ENCODE results near the gene TBC1D9.

TBC1D9 gene

DNA sequence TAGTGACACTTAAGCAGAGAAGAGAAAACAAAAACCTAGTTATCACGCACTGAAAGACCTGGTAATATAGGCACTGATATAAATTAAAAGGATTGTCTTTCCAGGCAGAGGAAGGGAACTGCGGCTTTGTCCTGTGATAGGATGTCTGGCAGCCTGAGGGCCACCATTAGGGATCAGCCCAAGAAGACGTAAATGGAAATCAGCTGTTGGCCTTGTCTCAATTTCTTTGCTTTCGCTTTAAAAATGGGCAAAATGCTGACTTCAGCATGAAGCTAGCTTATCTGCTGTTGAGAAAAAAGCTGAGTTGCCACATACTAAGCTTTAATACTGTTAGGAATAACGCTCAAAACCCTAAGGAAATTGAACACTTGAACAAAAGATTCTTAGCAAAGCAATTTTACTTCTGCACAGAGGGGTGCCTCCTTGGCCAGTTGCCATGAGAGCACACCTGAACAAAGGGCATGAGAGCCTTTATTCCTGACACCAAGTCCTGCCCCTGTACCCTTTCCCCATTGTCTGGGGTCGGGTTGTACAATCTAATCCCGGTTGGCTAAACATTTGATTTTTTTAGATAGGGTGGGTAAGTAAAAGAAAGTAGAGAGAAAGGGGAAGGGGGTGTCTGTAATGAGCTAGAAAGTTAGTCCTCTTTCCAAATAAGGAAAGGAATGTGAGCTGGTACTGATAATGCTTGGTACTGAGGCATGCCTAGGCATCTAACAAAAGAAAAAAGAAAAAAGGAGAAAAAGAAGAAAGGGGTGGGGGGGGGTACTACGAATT, 102.3 kb downstream of the TBC1D9 start:
- no peak for DNase-seq

DNA sequence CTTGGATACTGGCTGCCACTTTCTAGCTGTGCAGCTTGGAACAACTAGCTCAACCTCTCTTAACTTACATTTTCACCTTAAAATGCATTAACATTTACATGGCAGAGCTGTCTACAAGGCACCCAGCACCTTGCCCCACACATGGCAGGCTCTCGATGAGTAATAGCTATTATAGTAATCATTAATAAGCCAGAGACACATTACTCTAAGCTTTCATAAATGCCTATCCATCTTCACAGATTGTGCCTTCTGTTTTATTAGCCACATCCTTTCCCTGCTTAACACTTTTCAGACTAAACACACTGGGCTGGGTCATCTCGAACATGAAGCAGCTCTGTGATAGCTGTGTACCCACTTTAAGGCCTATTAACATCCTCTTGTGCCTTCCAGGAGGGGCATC, 103.6 kb downstream of the TBC1D9 start:
- no peak for DNase-seq

DNA sequence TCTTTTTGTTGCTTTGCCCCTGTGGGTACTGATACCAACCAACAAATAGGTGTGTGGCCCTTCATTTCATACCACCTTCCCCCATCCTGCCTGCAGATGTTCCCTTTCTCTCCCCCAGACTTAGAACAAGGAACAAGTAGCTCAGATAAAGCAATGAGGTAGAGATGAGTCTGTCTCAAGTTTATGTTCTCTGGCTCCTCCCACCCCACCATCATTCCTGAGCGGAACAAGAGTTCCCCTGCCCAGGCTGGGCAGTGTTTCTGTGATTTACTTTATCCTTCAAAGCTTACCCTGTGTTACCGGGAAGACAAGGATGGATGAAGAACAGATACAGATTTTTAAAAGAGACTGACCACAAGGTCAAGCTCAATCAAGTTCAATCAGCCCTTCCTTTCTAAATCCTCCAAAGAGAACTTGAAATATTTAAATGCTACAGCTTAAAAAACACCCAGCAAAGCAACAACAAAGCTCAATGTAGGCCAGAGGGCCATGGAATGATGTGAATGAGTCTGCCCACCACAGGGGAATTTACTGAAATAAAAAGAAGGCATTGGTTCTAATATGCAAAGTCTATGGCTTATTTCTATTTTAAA, 107.4 kb downstream of the TBC1D9 start:
- no peak for DNase-seq

DNA sequence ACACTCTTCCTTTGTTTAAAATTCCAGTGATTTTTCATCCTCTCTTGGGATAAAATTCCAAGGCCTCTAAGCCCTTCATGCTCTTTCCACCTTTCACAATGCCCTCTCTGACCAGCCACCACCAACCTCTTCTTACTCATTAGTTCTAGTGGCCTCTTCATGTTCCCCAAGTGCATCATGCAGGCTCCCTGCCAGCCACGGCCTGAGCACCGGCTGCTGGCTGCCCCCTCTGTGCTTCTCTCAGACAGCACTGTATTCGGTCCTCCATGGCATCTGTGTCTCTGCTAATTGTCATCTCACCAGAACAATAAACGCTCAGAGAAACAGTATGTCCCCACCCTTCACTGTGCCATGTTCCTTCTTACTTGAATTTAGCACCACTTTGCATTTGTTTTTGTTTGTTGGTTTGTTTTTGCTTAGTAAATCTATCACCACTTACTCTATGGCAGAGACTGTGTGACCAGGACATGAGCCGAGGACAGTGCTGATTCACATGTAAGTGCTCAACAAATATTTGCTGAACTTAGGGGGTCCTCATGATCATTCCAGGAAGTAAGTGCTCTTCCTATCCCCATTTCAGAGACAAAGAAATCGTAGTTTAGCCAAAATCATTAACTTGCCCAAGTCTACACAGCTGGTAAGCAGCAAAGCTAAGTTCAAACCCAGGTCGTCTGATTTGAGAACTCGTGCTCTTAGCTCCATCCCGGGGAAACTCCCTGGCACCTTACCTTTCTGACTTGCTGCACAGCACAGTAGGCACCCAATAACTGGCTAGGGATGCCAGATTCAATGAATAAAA, 110.4 kb downstream of the TBC1D9 start:
- DNase-seq = peak in 18 of 51 donors; percentile 1 to 40 (median 12)

DNA sequence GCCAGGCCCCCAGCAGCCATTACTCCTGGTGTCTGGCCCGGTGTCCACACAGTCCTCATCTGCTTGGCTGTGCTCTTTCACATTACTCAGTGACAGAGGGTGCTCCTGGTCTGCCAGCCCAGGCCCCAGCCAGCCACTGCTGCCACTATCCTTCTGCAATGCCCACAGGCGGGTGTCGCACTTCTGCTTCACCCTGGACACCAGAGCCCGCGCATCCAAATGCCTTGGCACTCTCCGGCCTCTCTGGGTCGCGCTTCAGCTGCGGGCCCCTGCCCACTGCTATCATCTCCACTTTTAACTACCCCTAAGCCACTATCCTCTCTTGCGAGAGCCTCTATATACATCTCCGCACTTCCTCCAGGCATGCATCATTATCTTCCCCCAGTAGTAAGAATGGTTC, 111.0 kb downstream of the TBC1D9 start:
- no peak for DNase-seq

DNA sequence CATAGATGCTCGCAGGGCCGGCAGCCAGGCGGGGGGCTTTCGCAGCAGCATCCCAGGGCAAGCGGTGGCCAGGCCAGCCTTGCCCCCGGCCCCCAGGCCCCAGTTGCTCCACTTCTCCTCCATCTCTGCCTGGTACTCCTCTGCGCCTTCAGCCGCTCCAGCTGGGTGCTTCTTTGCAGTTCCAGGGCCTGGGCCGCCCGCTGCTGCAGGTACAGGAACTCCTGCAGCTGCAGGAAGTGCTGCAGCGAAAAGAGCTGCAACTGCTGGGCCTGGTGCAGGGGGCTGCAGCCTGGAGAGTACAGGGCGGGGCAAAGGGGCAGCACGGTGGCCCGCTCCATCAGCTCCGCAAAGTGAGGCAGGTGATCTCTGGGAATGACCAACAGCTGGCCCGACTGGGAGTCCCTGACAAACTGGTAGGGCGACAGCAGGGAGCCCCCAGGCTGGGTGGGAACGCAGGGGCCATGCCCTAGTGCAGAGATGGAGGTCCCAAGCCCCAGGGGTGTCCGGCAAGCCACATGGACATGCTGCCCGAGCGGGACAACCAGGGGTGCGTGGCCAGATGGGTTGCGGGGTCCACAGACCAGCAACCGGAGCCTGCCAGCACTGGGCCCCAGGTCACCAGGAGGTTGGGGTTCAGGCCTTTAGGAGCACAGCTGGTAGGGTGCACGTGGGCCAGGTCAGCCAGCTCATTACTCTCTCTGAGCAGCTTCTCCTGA, 111.6 kb downstream of the TBC1D9 start:
- DNase-seq = no peak

DNA sequence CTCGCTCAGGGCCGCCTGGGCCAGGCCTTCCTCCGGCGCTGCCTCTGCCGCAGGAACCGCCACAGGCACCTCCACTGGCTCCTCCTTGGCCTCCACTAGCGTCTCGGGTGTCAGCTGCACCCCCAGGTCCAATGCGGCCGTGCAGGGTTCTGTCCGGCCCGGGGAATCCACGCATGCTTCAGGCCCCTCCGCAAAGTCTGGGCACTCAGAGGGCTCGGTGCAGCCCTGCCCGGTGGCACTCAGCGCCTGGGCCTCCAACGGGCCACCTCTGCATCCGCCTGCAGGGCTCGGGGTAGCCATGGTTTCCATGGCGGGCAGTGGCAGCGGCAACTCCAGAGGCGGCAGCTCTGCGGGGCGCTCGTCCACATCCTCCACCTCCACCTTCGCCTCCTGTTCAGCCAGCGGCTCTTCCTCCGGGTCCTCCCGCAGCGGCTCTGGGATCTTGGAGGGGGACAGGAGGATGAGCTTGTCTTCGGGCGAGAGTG, 112.6 kb downstream of the TBC1D9 start:
- DNase-seq = no peak

DNA sequence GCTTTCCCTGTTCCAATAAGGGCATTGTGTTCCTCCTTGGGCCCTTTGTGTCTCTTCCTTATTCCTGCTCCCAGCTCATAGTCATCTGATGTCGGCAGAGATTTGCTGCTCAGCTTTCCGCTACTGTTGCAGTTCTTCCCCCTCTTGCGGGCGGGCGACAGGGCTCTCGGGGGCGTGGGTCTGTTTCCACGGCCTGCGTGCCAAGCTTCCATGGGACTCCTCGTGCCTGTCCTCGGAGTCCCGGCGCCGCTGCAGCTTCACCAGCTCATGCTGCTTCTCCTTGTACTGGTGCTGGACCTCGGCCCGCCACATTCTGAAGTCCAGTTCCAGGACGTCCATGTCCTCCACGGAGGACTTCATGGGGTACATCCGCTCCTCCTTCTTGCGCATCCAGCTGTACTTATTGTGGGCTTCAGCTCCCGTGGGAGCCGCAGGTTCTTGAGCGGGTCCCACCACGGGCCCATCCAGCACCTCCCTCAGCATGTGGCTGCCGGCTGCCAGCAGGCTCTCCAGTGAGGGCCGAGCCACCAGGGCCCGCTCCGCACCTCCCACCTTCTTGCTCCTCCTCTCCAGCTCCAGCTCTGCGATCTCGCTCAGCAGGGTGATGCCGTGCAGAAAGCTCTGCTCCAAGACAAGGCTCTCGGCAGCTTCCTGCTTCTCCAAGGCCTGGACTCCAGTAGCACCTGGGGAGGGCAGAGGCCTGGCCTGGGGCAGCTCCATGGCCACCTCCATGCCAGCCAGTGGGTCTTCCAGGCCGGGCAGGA, 113.3 kb downstream of the TBC1D9 start:
- DNase-seq = no peak

DNA sequence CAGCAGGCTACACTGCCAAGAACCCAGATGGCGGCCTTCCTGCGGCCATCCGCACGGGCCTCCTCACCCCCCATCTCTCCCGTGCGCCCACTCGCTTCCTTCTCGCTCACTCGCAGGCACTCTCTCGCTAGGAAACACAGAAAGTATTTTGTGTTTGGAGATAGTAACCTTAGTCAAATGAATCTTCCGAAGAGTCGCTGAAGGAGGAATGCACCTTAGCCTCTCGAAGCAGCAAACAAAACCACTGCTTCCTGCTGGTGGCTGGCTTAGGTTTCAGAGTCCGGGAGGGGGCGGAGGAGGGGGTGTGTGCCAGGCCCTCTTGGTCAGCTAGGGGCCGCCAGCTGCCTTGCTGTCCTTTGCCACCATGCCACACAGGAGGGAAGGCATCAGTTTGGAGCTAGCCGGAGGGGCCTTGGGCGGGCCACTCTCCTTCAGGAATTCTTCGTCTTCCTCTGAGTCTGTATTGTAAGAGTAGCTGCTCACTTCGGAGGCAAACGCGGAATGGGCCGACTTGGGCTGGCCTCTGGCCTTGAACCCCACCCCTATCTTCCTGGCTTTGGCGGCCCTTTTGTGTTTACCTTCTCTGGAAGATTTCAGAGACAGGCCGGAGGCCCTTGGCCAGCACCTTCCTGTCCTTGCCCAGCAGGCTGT, 114.3 kb downstream of the TBC1D9 start:
- no peak for DNase-seq

DNA sequence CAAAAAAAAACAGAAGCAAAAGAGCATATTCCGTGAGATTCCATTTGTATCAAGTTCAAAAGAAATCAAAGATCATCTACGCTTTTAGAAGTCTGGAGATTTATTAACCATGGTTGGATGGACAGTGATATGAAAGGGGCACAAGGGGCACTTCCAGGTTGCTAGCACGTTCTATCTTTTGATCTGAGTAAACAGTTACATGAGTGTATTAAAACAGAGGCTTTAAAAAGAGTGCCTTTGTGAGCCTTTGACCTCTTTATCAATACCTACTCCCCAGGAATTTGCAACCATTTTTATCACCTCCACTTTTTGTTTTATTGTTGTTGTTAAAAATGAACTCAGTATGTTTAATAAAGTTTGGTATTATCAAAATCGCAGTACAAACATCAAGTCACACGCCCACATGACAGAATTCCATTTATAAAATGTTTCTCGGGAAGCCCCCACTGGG, 115.1 kb downstream of the TBC1D9 start:
- DNase-seq = no peak

DNA sequence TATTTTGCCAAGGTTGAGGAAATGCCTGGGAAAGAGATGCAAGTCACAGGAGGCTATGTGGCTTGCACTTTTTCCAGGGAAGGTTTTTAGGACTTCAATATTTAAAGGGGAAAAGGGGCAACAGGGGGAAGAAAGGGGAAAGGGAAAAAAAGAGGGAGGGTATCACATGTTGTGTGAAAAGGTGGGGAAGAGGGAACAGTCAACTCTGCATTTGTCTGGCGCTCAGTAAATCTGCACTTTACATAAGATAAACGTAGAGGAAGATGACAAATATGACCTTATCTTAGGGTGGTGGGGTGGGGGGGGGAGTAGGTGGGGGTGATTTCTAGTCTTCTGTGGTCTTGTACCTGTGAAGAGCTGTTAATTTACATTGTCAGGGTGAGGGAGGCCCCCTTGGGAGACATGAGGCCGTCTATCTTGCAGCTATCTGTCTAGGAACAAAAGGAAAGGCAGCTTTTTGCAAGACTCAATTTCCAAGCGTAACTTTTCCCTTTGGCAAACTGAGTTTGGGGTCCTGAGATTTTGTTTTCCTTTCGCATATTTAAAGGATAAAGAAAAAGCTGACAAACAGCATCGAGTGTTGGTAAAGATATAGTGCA, 115.9 kb downstream of the TBC1D9 start:
- no peak for DNase-seq

DNA sequence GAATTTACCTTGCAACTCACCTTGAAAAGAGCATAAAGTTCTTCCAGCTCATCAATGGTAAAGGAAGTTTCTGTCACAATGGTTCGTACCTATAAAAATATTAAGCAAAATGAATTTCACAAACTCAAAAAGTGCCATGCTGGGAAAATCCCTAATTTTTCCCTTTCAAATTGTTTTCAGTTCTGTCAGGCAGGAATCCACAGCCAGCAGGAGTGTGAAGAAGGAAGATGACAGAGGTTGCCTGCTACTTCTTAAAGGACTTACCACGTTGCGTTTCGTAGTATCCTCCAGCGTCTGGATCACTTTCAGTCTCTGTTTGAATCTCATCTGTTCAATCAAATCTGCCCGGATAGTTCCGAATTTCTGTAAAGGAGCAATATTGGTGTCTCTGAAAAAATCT, 117.1 kb downstream of the TBC1D9 start:
- DNase-seq = no peak

DNA sequence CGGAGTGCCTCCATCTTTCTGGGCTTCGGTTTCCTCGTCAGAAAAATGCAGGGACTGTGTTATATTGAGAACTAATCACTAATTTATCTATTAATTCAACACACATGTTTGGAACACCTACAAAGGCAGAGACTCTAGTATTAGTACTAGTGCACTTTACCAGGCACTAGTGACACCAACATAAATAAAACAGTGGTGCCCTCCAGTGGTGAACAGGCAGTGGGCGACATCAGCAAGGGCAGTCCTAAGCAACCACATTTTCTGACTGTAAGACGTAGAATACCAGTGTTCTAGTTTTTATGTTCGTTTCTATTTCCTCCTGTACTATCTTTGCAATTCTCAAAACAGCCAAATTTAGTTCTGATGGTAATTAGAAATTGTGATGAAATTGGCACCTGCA, 118.3 kb downstream of the TBC1D9 start:
- peak in 2 of 51 donors; percentile 3 to 9 for DNase-seq

DNA sequence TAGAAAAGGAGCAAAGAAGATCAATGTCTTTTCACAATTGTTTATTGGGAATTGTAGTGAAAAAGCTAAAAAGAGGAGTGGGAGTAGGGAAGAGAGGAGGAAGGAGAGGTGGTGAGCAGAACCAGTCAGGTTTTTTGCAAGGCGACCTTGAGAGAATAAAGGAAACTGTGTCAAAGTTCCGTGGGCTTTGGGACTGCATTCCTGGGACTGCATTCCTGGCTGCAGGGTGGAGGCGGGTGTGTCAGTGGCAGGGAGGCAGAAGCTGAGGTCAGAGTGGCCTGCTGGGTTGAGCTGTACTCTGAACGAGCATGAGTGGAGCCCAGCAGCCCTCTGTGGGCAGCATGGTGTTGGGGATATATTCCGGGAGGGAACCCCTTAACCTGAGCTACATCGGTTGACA, 120.6 kb downstream of the TBC1D9 start:
- no peak for DNase-seq

DNA sequence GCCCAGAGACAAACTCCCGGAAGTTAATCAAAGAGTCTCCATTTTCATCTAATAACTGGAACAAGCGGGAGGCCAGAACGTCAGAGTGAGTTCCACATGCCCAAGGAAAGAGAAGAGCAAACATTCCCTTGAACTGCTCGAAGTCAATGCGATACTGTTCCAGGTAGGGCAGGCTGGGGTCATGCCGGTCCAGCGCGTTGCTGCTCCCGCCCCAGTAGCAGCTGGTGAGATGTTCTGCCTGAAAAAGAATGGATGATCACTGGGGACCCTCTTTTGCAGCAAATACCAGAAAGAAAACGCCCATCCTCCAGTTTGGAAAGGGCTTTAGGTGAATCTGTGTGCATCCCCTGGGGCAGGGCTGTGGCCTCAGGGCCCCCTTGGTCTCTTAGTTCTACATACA, 122.2 kb downstream of the TBC1D9 start:
- no peak for DNase-seq

DNA sequence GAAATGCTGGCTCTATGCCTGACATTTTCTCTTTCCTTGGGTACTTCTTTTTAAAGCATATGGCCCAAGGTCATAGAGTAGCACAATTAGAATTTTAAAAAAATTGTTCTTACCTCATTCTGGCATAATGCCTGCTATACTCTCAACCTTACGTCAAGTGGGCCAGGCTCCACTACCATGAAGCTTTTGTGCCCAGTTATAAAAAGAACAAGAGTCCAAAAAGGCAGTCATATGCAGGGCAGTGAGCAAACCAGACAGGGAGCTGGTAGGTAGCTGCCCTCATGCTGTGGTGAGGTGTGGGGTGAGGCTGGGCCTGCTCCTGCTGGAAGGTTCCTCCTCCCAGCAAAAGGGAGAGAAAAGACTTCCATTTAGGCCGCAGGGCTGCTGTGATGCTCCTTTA, 123.1 kb downstream of the TBC1D9 start:
- DNase-seq = no peak

DNA sequence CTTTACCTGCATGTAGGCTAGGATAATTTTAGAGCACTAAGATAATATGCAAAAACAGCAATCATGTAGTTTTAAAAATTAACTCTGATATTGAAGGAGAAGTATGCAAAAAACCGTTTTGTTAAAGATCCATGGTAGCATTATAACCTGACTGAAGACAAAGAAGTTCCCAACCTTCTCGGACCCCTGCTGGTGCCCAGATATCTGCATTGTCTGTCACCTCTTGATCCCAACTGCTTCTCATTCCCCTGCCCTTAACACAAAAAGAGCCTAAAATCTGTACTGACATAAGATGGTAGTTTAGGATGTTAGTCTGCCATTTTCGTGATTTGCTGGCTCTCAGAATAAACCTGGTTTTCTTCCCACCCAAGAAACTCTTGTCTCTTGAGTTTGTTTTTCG, 125.9 kb downstream of the TBC1D9 start:
- no peak for DNase-seq

DNA sequence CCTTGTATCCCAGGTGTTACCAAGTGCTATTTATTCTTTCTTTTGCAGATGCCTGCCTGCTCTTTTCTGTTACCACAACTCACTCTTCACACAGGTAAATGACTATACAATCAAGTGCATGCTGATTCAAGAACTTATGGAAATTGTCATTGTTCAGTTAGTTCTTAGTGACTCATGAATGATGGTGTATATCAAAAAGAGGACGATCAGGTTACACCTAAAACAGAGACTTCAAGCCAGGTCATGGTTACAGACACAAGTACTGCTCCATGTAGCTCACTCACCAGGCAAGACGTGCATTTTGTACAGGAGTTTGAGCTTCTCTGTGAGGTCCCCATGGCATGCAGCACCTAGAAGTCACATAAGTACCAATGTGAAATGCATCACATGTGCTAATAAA, 128.2 kb downstream of the TBC1D9 start:
- DNase-seq = no peak

DNA sequence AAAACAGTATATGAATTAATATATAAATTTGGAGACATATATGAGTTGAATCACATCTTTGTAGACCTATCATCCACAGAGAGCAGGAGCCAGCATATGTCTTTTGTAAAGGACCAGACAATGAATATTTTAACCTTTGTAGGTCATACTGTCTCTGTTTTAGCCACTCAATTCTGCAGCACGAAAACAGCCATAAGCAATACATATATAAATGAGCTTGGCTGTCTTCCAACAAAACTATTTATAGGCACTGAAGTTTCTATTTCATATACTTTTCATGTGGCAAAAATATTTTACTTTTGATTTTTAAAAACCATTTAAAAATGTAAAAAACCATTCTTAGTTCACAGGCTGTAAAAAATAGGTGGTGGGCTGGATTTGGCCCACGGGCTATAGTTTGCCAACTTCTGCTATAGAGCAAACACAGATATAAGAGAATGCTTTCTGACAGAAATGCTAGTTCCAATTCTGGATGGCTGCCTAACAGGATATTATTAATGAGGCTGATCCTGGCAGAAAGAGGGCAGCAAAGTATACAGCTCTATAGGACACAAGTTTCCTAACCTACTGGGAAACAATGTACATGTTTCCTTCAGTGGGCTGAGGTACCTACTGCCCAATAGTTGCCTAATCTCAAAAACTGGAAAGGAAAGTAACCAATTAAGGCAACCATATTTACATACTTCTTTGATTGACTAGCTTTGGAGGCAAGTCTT, 129.4 kb downstream of the TBC1D9 start:
- no peak for DNase-seq
